ENCODE results near the gene WDR55.

GRCh38 chr5:140671472-140672125, 6.9 kb downstream of the WDR55 start:
- TF ChIP-seq, protein P1, sequence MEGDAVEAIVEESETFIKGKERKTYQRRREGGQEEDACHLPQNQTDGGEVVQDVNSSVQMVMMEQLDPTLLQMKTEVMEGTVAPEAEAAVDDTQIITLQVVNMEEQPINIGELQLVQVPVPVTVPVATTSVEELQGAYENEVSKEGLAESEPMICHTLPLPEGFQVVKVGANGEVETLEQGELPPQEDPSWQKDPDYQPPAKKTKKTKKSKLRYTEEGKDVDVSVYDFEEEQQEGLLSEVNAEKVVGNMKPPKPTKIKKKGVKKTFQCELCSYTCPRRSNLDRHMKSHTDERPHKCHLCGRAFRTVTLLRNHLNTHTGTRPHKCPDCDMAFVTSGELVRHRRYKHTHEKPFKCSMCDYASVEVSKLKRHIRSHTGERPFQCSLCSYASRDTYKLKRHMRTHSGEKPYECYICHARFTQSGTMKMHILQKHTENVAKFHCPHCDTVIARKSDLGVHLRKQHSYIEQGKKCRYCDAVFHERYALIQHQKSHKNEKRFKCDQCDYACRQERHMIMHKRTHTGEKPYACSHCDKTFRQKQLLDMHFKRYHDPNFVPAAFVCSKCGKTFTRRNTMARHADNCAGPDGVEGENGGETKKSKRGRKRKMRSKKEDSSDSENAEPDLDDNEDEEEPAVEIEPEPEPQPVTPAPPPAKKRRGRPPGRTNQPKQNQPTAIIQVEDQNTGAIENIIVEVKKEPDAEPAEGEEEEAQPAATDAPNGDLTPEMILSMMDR (IDR thresholded peaks at IDR 0.05; ENCODE audit: low read depth, low read length, missing input control) = no peak
- no peak for TF ChIP-seq GABPA (IDR thresholded peaks at IDR 0.05 in 1 of 2, conservative IDR thresholded peaks at IDR 0.05 in 1 of 2)
- TF ChIP-seq FOXA1 (IDR thresholded peaks at IDR 0.05) = no peak
- TF ChIP-seq RAD21 (IDR thresholded peaks at IDR 0.05) = no peak
- TF ChIP-seq, protein P2, sequence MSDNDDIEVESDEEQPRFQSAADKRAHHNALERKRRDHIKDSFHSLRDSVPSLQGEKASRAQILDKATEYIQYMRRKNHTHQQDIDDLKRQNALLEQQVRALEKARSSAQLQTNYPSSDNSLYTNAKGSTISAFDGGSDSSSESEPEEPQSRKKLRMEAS (IDR thresholded peaks at IDR 0.05) = no peak
- no peak for TF ChIP-seq ZBTB33 (IDR thresholded peaks at IDR 0.05)

All from liver (tissue), 3 donors.